PC-9 (cell line): ENCODE measurements around the gene LYPD6B. TPM values are rescaled to one million over a fixed set of nuclear protein-coding genes. Genes with fewer than 3 reads are reported as not detected.

Experiments
- BruUV-seq: library from RNA; stranded (reverse); fragments of 400-500 nt; replicated peaks from 2 replicates; lab custom pipeline; 2021; lab: Mats Ljungman, UMichigan
- CTCF ChIA-PET: fragments of 300-600 bp; sonication (Branson Sonifier 250); formaldehyde crosslinking; loops from one replicate; lab custom pipeline; 2022; ENCODE audit warnings: antibody characterized with exemption; lab: Charles Lee
- POLR2A ChIA-PET: fragments of 300-600 bp; sonication (Branson Sonifier 250); formaldehyde crosslinking; loops from one replicate; lab custom pipeline; 2022; ENCODE audit warnings: antibody characterized with exemption; ENCODE audit not compliant: unreplicated experiment; lab: Charles Lee
- DNase-seq, 2 experiments: peaks; one replicate each; pipeline versions ENCODE4 v3.0.0 to v3.0.0-alpha.2; 2015 to 2022; ENCODE audit warnings: mixed read lengths in 1 of 2
- H2AFZ ChIP-seq: fragments of 200-600 bp; sonication (generic); 2 replicates; pipeline ENCODE4 v1.8.1; 2017; ENCODE audit warnings: antibody characterized with exemption
- H3F3A ChIP-seq: fragments of 200-600 bp; sonication (generic); 2 replicates; pipeline ENCODE4 v1.8.1; 2017; ENCODE audit warnings: antibody characterized with exemption, mild to moderate bottlenecking, low read depth; ENCODE audit not compliant: insufficient read depth
- H3K27ac ChIP-seq: fragments of 200-600 bp; sonication (generic); 2 replicates; pipeline ENCODE4 v1.6.1; 2016; ENCODE audit warnings: mixed run types
- H3K27me3 ChIP-seq: fragments of 200-600 bp; sonication (generic); 2 replicates; pipeline ENCODE4 v1.6.1; 2016; ENCODE audit warnings: low read depth, mixed run types; ENCODE audit not compliant: insufficient read depth
- H3K36me3 ChIP-seq: fragments of 200-600 bp; sonication (generic); 2 replicates; pipeline ENCODE4 v1.6.1; 2016; ENCODE audit warnings: low read depth, mixed run types
- H3K4me1 ChIP-seq: fragments of 200-600 bp; sonication (generic); replicated peaks from 2 replicates; pipeline ENCODE4 v1.6.1; 2016; ENCODE audit warnings: mixed run types; ENCODE audit not compliant: insufficient read depth
- H3K4me2 ChIP-seq: fragments of 200-600 bp; sonication (generic); 2 replicates; pipeline ENCODE4 v1.6.1; 2017; ENCODE audit warnings: mixed run types
- H3K4me3 ChIP-seq: fragments of 200-600 bp; sonication (generic); 2 replicates; pipeline ENCODE4 v1.6.1; 2016; ENCODE audit warnings: mixed run types
- H3K79me2 ChIP-seq: fragments of 200-600 bp; sonication (generic); 2 replicates; pipeline ENCODE4 v1.6.1; 2017; ENCODE audit warnings: low read depth, mixed run types
- H3K9me2 ChIP-seq: fragments of 200-600 bp; sonication (generic); 2 replicates; pipeline ENCODE4 v1.8.1; 2017; ENCODE audit warnings: mild to moderate bottlenecking; ENCODE audit not compliant: insufficient read depth
- H3K9me3 ChIP-seq: fragments of 200-600 bp; sonication (generic); 2 replicates; pipeline ENCODE4 v1.8.1; 2016; ENCODE audit warnings: low read depth; ENCODE audit not compliant: insufficient read depth
- H4K20me1 ChIP-seq: fragments of 200-600 bp; sonication (generic); 2 replicates; pipeline ENCODE4 v1.8.1; 2017; ENCODE audit not compliant: insufficient read depth
- CTCF ChIP-seq: fragments of 200-600 bp; sonication (generic); conservative IDR thresholded peaks from 2 replicates; pipeline ENCODE4 v1.6.1; 2017; ENCODE audit warnings: mixed run types, antibody characterized with exemption, mild to moderate bottlenecking, moderate library complexity
- EZH2 ChIP-seq: fragments of 200-600 bp; sonication (generic); IDR thresholded peaks from 2 replicates; pipeline ENCODE4 v1.8.0; 2017; ENCODE audit warnings: antibody characterized with exemption, low read depth
- intact Hi-C: fragments of 100-400 bp; cut with micrococcal nuclease; formaldehyde crosslinking; loops from one replicate; pipeline ENCODE4 v1.10.0; 2022; ENCODE audit not compliant: unreplicated experiment
- total RNA-seq: library from RNA; stranded (reverse); gene quantifications from 2 replicates; pipeline ENCODE4 v1.2.3, GENCODE V29; 2021

LYPD6B gene
- total RNA-seq, 1 experiment from 2014 or later = 10.0 TPM

DNA sequence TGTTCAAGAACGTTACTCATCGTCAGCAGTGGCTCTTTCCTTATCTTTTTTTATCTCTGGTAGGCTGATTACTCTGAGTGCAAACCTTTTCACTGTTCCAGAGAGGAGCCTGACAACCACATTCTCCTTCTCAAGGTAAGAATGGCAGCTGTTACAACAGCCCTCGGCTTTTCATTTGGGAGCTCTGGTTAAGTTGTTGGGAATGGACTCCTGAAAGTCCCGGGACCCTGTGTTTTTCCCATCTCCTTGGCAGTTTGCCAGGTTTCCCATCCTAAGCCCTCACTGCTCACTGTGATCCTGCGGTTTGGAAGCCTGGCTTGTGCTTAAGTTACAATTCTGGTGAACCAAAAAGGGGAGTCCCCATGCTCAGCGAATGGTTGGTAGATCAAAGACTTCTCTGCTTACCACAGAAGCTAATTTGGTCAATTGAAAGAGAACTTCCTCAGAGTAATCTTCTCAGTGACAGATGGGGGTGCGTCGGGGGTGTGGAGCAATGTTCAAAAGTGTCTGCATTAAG is 122.3 kb downstream of the LYPD6B start:
- Histone ChIP-seq H3K36me3 (no peaks in the 10 kb centered on the region), H3F3A (no peaks in the 10 kb centered on the region), H3K27ac (no peak overlapping the region), H3K4me1 (peaks cover 12% of the 10 kb centered on the region), H3K79me2 (no peaks in the 10 kb centered on the region; the same call in 1 of the 2 replicates), H3K27me3 (no peaks in the 10 kb centered on the region), H2AFZ (no peak overlapping the region), H4K20me1 (no peaks in the 10 kb centered on the region), H3K9me3 (no peaks in the 10 kb centered on the region), H3K9me2 (no peaks in the 10 kb centered on the region), H3K4me2 (no peak overlapping the region), H3K4me3 (no peak overlapping the region)
- TF ChIP-seq EZH2 (no peak), CTCF (no peak)
- CTCF ChIA-PET = no interaction called here
- no peak for DNase-seq
- intact Hi-C loops = loop anchor here (10.0 kb wide), 1 partner anchor 404 kb away; no protein-coding TSS in a partner anchor
- POLR2A ChIA-PET = no interaction called here
- BruUV-seq = no TSS peak

DNA sequence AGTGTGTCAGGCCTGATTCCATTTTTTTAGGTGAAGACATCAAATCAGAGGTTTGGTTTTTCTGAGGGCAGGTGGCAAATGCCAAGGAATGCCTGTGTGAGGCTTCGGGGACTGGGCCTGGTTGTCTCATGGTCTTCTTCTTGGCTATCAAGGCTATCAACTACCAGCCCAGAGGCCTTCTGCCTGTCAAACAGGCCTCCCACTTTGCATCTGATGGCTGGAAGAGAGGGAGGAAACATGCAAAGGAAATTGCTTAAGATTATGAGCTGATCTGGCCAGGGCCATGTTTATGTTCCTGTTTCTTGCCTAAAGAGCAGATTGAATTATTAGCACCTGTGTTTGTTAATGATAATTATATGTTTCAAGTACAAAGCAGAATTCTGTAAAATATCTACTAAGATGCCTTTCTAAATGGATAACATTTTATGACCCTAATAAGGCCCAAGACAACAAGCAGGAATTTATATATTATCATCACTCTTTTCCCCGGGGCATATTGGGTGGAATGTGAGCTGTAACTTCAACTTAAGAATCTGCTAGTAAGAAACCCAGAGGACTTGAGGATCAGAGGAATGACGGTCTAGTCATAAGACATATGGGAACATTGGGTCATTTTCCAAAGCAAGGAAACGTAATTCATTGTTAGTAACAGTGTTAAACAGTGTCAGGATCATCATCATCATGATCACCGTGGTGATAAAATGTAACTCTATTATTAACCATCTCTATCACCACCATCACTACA is 123.2 kb downstream of the LYPD6B start:
- H3K4me1 ChIP-seq = peaks cover 16% of the 10 kb centered on the region
- no peaks in the 10 kb centered on the region for H3K9me2 ChIP-seq
- H3K4me2 ChIP-seq = no peak overlapping the region
- BruUV-seq = no TSS peak
- H3K27ac ChIP-seq = no peak overlapping the region
- intact Hi-C loops = loop anchor here (10.0 kb wide), 1 partner anchor 403 kb away; no protein-coding TSS in a partner anchor
- ChIA-PET POLR2A (no interaction called here), CTCF (no interaction called here)
- no peaks in the 10 kb centered on the region; the same call in 1 of the 2 replicates for H3K79me2 ChIP-seq
- no peak for DNase-seq
- TF ChIP-seq EZH2 (no peak), CTCF (no peak)
- H3K4me3 ChIP-seq = no peak overlapping the region
- no peaks in the 10 kb centered on the region for H4K20me1 ChIP-seq
- no peaks in the 10 kb centered on the region for H3K27me3 ChIP-seq
- H3F3A ChIP-seq = peaks cover under 1% of the 10 kb centered on the region; the same call in 1 of the 2 replicates
- no peak overlapping the region for H2AFZ ChIP-seq
- no peaks in the 10 kb centered on the region for H3K9me3 ChIP-seq
- no peaks in the 10 kb centered on the region for H3K36me3 ChIP-seq

DNA sequence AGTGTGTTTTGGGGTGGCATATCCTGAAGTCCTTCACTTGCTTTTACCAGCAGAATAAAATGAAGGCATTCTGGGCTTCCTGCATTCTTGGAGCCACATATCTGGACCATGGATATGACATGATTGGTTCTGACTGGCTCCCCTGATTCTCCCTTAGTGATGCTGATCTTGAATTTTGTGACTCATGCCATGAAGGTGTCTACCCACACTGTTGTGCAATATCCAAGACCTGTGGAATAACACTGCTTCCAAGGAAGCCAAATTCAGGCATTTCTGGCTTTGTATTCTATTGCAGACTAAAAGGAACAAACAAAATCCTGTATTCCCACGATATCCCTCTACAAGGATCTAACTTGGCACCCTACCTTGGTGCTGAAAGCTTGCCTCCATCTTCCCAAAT is 125.8 kb downstream of the LYPD6B start:
- H3K4me2 ChIP-seq = peak overlapping the region; percentile 16; the same call in 1 of the 2 replicates

More for the DNA sequence above, 125.8 kb downstream of the LYPD6B start:
- H3F3A ChIP-seq = peaks cover 18% of the 10 kb centered on the region
- no peaks in the 10 kb centered on the region for H3K27me3 ChIP-seq
- no TSS peak for BruUV-seq
- no peaks in the 10 kb centered on the region for H3K9me2 ChIP-seq
- H3K27ac ChIP-seq = 0 out of 2 replicates have a peak overlapping the region, but pooled peaks have one; percentile 12
- peaks cover 42% of the 10 kb centered on the region for H3K4me1 ChIP-seq
- H3K79me2 ChIP-seq = no peaks in the 10 kb centered on the region; the same call in 1 of the 2 replicates
- H4K20me1 ChIP-seq = no peaks in the 10 kb centered on the region
- peak in 1 of 2 experiments; percentile 63 for DNase-seq
- ChIA-PET POLR2A (no interaction called here), CTCF (no interaction called here)
- H2AFZ ChIP-seq = no peak overlapping the region
- no peak overlapping the region for H3K4me3 ChIP-seq
- no peaks in the 10 kb centered on the region for H3K36me3 ChIP-seq
- TF ChIP-seq EZH2 = no peak
- intact Hi-C loops = loop anchor here (10.0 kb wide), 1 partner anchor 401 kb away; no protein-coding TSS in a partner anchor
- H3K9me3 ChIP-seq = no peaks in the 10 kb centered on the region
